ENCODE measurements around the gene VMP1. TPM values are rescaled to one million over a fixed set of nuclear protein-coding genes. Genes with fewer than 3 reads are reported as not detected.

Gene VMP1
- total and polyA plus RNA-seq, 12 donors, result 52.4 to 335 (median 130) TPM

DNA sequence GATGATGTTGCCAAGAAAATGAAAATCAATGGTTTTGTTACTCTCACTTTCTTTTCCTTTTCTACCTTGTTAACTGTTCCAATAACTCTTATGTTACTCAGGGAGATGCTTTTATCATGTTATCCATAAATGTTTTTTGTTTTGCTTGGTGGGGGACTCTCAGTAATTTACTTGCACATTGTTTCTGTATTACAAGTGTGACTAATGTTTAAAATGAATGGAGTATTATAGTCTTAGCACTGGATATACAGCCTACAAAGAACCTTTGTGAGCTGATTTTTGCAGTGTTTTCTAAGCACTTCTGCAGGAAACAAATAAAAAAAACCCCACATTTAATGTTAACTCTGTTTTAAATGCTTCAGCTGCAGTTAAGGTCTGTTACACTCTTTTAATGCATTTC, 12.1 kb downstream of the VMP1 start:
- H3K27me3 ChIP-seq, result no peaks in the 10 kb centered on the region
- H3K36me3 ChIP-seq (replicated peaks in 1 of 2), result no peaks in the 10 kb centered on the region
- TF ChIP-seq POLR2A (IDR thresholded peaks at IDR 0.05), result no peak
- TF ChIP-seq, protein P1, sequence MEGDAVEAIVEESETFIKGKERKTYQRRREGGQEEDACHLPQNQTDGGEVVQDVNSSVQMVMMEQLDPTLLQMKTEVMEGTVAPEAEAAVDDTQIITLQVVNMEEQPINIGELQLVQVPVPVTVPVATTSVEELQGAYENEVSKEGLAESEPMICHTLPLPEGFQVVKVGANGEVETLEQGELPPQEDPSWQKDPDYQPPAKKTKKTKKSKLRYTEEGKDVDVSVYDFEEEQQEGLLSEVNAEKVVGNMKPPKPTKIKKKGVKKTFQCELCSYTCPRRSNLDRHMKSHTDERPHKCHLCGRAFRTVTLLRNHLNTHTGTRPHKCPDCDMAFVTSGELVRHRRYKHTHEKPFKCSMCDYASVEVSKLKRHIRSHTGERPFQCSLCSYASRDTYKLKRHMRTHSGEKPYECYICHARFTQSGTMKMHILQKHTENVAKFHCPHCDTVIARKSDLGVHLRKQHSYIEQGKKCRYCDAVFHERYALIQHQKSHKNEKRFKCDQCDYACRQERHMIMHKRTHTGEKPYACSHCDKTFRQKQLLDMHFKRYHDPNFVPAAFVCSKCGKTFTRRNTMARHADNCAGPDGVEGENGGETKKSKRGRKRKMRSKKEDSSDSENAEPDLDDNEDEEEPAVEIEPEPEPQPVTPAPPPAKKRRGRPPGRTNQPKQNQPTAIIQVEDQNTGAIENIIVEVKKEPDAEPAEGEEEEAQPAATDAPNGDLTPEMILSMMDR (IDR thresholded peaks at IDR 0.05), result no peak
- no peaks in the 10 kb centered on the region for H3K9me3 ChIP-seq (replicated peaks in 1 of 3)
- H3K4me1 ChIP-seq (replicated peaks in 1 of 2), result peaks cover 23 to 51% of the 10 kb centered on the region in 2 donors
- no peak for DNase-seq
- no peak overlapping the region for H3K27ac ChIP-seq
- no peak overlapping the region for H3K4me3 ChIP-seq
- intact Hi-C loops (cut with DNase I), result no loop called here

DNA sequence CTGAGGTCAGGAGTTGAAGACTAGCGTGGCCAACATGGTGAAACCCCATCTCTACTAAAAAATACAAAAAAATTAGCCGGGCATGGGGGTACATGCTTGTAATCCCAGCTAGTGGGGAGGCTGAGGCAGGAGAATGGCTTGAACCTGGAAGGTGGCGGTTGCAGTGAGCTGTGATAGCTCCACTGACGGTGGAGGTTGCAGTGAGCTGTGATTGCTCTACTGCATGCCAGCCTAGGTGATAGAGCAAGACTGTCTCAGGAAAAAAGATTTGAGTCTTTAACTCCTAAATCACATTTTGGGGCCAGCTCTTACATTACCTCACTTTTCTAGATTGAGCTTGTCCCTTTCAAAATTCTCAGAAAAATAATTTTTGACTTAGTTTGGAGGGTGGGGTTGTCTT, 15.2 kb downstream of the VMP1 start:
- WGBS, 4 donors, result 94 to 98% (median 95%) methylated on average over 4 of the region's 4 CpGs
- Histone ChIP-seq H3K27me3 (no peaks in the 10 kb centered on the region), H3K9me3 (replicated peaks in 1 of 3) (no peaks in the 10 kb centered on the region), H3K4me1 (replicated peaks in 1 of 2) (peaks cover 7 to 47% of the 10 kb centered on the region in 2 donors), H3K27ac (no peak overlapping the region), H3K36me3 (replicated peaks in 1 of 2) (no peaks in the 10 kb centered on the region), H3K4me3 (no peak overlapping the region)
- DNase-seq, result no peak
- TF ChIP-seq POLR2A (IDR thresholded peaks at IDR 0.05), result no peak
- TF ChIP-seq, protein P1 (IDR thresholded peaks at IDR 0.05), result no peak
- intact Hi-C loops (cut with DNase I), result no loop called here

DNA sequence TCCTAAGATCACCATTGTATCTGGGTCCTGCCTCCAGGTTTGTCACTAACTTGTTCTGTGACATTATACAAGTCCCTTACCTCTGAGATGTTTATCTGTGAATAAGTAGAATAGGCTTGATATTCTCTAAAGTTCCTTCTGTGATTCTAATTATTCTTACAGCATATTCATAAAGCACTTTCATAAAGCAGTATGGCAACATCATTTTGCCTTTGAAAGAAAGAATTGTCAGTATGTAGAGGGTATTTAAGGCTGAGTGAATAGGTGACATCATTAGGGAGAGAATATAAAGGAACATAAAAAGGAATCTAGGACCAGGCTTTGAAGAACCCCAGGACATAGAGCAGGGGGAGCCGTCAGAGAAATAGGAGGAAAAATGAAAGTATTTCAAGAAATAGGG, 15.6 kb downstream of the VMP1 start:
- Histone ChIP-seq H3K27ac (no peak overlapping the region), H3K4me3 (no peak overlapping the region), H3K36me3 (replicated peaks in 1 of 2) (no peaks in the 10 kb centered on the region), H3K4me1 (replicated peaks in 1 of 2) (peaks cover 7 to 51% of the 10 kb centered on the region in 2 donors), H3K9me3 (replicated peaks in 1 of 3) (no peaks in the 10 kb centered on the region), H3K27me3 (no peaks in the 10 kb centered on the region)
- DNase-seq, result no peak
- WGBS, 4 donors, result 58 to 66% (median 63%) methylated on average over 1 of the region's 1 CpG
- intact Hi-C loops (cut with DNase I), result no loop called here
- TF ChIP-seq, protein P1 (IDR thresholded peaks at IDR 0.05), result no peak
- no peak for TF ChIP-seq POLR2A (IDR thresholded peaks at IDR 0.05)

DNA sequence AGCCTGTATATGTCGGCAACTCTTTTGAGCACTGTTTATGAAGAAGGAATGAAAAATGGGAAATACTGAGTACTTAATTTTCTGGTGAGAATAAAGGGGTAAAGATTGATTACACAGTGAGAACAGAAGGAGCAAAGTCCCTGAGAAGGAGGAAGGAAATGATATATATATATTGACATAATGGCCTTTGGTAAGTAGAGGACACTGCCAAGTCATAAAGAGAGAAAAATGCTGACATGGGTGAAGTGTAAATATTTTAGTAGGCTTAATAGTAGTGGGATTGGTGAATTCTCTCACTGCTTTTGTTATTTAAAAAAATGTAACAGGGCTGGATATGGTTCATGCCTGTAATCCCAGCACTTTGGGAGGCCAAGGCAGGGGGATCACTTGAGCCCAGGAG, 16.2 kb downstream of the VMP1 start:
- H3K27me3 ChIP-seq, result no peaks in the 10 kb centered on the region
- no peak for TF ChIP-seq POLR2A (IDR thresholded peaks at IDR 0.05)
- TF ChIP-seq, protein P1 (IDR thresholded peaks at IDR 0.05), result no peak
- intact Hi-C loops (cut with DNase I), result no loop called here
- H3K4me3 ChIP-seq, result no peak overlapping the region
- 74 to 80% (median 76%) methylated on average over 1 of the region's 1 CpG for WGBS, 4 donors
- H3K4me1 ChIP-seq (replicated peaks in 1 of 2), result peaks cover 7 to 51% of the 10 kb centered on the region in 2 donors
- DNase-seq, result no peak
- H3K27ac ChIP-seq, result peak overlapping the region in 1 of 5 donors; percentile 29
- no peaks in the 10 kb centered on the region for H3K9me3 ChIP-seq (replicated peaks in 1 of 3)
- H3K36me3 ChIP-seq (replicated peaks in 1 of 2), result no peaks in the 10 kb centered on the region
